Nephron progenitor cell (in vitro differentiated cells): Measurements from ENCODE around the gene PHF23.

ENCODE experiments used
- DNase-seq: peaks from one replicate; pipeline ENCODE4 v3.0.0; 2021
- H3K27ac Mint-ChIP-seq: 2 replicates; pipeline ENCODE4 v1.8.0; 2021; ENCODE audit warnings: mild to moderate bottlenecking, moderate library complexity, mixed read lengths
- H3K27me3 Mint-ChIP-seq: 2 replicates; pipeline ENCODE4 v1.8.0; 2021; ENCODE audit warnings: mild to moderate bottlenecking, low read depth, mixed read lengths; ENCODE audit not compliant: poor library complexity
- H3K36me3 Mint-ChIP-seq: 2 replicates; pipeline ENCODE4 v1.8.0; 2021; ENCODE audit warnings: low read depth, mixed read lengths
- H3K4me1 Mint-ChIP-seq: 2 replicates; pipeline ENCODE4 v1.8.0; 2021; ENCODE audit warnings: mixed read lengths
- H3K4me3 Mint-ChIP-seq: 2 replicates; pipeline ENCODE4 v1.8.0; 2021; ENCODE audit warnings: mild to moderate bottlenecking, moderate library complexity, mixed read lengths
- H3K9me3 Mint-ChIP-seq: 2 replicates; pipeline ENCODE4 v1.8.0; 2021; ENCODE audit warnings: mild to moderate bottlenecking, moderate library complexity, mixed read lengths
- TF ChIP-seq, protein P1 (sequence below): fragments of 200-600 bp; sonication (generic); IDR thresholded peaks from 2 replicates; pipeline ENCODE4 v1.5.0; 2021; ENCODE audit warnings: antibody characterized with exemption

The PHF23 gene

DNA sequence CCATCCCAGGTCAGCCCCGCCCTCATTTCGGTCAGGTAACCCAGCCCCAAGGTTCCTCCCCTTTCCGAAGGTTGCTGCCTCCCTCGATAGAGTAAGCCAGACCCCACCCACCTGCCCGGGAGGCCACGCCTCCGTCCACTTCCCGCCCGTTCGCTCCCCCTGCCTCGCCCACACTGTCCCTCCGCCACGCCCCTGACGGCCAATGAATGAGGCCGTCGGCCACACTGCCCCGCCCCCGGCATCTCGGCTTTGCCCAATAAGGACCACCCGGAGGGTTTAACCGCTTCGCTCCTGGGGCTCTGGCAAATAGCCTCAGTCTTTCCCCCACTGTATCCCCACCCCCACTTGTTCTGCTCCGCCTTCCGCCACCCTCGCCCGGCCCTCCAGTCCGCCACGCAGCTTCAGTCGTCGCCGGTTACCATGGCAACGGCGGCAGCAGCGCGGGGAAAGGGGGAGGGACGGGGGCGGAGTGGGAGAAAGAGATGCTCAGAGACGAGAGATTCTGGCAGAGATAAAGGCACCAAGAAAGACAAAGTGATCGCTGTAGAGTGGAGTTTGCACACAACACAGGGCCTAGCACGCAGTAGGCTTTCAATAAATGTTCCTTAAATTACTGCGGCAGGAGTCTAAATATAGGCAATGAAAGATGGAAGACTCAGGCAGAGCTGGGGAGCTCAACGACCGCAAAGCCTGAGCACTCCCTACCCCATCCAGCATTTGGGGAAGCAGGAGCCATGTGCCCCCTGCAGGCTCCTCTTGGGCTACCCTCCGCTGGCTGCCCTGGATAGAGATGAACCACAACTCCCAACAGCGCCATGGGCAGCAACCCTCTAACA is 24.7 kb downstream of the PHF23 start:
- peaks cover 90% of the 10 kb centered on the region for H3K4me1 Mint-ChIP-seq
- peak overlapping the region; percentile 83 for H3K4me3 Mint-ChIP-seq
- H3K27ac Mint-ChIP-seq: peak overlapping the region; percentile 99
- no peaks in the 10 kb centered on the region for H3K9me3 Mint-ChIP-seq
- H3K27me3 Mint-ChIP-seq: no peaks in the 10 kb centered on the region
- DNase-seq: peak; percentile 100
- TF ChIP-seq, protein P1, sequence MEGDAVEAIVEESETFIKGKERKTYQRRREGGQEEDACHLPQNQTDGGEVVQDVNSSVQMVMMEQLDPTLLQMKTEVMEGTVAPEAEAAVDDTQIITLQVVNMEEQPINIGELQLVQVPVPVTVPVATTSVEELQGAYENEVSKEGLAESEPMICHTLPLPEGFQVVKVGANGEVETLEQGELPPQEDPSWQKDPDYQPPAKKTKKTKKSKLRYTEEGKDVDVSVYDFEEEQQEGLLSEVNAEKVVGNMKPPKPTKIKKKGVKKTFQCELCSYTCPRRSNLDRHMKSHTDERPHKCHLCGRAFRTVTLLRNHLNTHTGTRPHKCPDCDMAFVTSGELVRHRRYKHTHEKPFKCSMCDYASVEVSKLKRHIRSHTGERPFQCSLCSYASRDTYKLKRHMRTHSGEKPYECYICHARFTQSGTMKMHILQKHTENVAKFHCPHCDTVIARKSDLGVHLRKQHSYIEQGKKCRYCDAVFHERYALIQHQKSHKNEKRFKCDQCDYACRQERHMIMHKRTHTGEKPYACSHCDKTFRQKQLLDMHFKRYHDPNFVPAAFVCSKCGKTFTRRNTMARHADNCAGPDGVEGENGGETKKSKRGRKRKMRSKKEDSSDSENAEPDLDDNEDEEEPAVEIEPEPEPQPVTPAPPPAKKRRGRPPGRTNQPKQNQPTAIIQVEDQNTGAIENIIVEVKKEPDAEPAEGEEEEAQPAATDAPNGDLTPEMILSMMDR: peak; percentile 54
- peaks cover 6% of the 10 kb centered on the region for H3K36me3 Mint-ChIP-seq

DNA sequence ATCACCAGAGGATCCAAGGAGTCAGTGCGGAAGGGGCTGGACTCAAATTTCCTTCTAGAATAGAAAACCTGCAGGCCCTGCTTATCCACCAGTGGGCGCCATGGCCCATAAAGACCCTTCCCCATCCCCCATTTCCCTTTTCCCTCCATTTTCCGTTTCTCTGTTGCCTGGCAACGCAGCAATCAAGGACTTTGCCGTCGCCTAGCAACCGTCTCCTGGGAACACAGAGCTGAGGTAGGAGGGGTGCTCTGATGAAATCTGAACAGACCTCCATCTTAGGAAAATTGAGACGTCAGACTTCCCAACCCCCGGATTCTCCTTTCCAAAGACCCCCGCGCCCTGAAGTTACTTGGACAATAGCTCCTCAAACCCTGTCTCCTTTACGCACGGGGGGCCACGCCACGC is 25.4 kb downstream of the PHF23 start:
- Mint-ChIP-seq H3K27ac (peak overlapping the region; percentile 99), H3K9me3 (no peaks in the 10 kb centered on the region), H3K4me3 (peak overlapping the region; percentile 83), H3K27me3 (no peaks in the 10 kb centered on the region), H3K4me1 (peaks cover 90% of the 10 kb centered on the region), H3K36me3 (peaks cover 6% of the 10 kb centered on the region)
- DNase-seq: peak; percentile 94
- TF ChIP-seq, protein P1: peak; percentile 81

DNA sequence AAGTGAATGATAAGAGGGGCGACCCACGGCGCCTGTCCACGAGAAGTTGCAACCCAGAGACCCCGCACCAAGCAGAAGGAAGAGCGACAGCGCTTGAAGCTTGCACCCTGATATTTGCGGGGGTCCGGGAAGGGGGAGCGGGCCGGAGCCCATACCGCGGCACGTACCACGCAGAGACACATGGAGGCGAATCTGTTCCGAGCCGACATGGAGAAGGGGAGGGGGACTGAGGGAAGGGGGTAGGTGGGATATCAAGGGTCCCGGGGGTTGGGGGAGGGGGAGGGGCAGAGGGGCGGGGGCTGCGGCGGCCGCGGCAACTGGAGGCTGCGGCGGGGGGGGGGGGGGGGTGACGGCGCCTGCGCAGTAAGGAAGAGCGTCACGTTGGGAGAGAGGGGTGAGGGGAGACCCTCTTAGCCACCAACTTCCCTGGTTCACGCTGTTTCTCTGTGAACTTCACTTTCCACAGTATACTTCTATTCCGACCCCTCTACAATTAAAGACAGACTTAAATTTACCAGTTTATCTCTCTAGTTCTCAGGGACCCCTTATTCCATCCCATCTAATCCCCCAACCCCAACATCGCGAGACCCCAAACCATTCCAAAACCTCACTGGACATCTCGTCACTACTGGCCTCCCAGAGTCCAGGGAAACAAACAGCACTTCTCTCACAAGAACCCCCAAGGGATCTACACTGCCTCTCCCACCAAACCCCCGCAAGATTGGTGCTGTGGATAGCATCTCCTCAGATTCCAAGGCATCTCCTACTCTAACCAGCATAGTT is 27.6 kb downstream of the PHF23 start:
- peak overlapping the region; percentile 72 for H3K27ac Mint-ChIP-seq
- no peaks in the 10 kb centered on the region for H3K27me3 Mint-ChIP-seq
- H3K9me3 Mint-ChIP-seq: no peaks in the 10 kb centered on the region
- H3K4me3 Mint-ChIP-seq: peak overlapping the region; percentile 83
- H3K36me3 Mint-ChIP-seq: peaks cover 6% of the 10 kb centered on the region
- DNase-seq: no peak
- TF ChIP-seq, protein P1: no peak
- H3K4me1 Mint-ChIP-seq: peaks cover 90% of the 10 kb centered on the region

DNA sequence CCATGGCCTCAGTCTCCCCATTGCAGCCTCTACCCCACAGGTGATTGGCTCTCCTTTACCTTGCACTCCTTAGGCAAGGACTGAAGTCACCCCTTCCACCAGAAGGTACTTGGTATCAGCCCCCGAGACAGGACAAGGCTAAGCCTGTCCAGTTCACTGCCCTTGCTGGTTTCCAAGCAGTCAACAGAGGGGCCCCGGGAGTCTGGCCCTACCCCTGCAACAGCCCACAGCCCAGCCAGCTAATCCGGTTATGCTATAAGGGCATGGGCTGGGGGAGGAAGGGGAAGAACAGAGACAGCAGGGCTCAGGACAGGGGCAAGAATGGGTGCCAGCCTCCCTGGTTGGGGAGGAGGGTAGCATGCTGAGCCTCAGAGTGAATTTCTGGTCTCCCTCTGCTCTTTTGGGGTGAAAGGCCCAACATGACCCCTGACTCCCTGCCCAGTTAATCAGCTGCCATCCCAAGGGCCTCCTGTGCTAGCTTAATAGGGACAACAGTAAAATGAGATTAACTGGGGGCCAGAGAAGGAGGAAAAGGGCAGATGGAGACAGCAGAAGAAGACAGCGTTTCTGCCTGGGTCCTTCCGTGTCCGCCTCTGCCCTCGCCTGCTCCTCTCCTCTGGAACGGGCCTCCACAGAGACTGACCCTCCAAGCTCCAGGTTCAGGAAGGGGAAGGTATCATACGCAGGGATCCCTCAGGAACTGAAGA is 30.4 kb downstream of the PHF23 start:
- Mint-ChIP-seq H3K36me3 (peaks cover 8% of the 10 kb centered on the region), H3K27me3 (no peaks in the 10 kb centered on the region), H3K27ac (peak overlapping the region; percentile 89), H3K4me3 (peak overlapping the region; percentile 79), H3K9me3 (no peaks in the 10 kb centered on the region), H3K4me1 (peaks cover 92% of the 10 kb centered on the region)
- TF ChIP-seq, protein P1: no peak
- no peak for DNase-seq

DNA sequence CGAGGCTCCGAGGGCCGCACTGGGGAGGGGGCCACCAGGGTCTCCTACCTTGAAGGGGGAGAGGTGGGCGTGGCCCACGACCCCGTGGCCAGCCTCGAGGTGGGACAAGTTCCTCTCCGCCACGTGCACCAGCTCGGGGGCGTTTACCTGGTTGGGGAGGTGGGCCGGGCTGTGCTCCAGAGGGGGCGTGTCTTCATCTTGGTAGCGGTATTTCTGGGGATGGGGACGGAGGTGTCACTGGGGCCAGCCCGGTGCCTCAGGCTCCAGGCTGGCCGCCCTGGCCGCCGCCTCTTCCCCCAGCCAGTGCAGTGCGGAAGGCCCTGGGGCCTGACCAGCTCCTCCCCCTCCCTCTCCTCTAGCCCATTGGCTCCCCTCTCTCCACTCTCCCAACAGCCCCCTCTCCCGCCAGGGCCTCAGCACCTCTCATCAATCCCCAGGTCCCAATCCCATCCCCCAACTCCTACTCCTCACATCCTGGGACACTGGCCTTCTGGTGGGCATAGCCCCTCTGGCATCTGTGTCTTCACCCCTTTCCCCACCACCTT is 31.2 kb downstream of the PHF23 start:
- Mint-ChIP-seq H3K9me3 (no peaks in the 10 kb centered on the region), H3K36me3 (peaks cover 10% of the 10 kb centered on the region), H3K4me3 (peak overlapping the region; percentile 79), H3K4me1 (peaks cover 87% of the 10 kb centered on the region), H3K27me3 (no peaks in the 10 kb centered on the region), H3K27ac (peak overlapping the region; percentile 89)
- DNase-seq: peak; percentile 57
- TF ChIP-seq, protein P1: no peak
